Fibroblast of villous mesenchyme (primary cell): ENCODE data around the gene TWSG1. TPM values are rescaled to one million over a fixed set of nuclear protein-coding genes. Genes with fewer than 3 reads are reported as not detected.

Source experiments
- DNase-seq: peaks from one replicate; pipeline ENCODE4 v3.0.0-alpha.2; 2010; ENCODE audit warnings: low read depth
- H3K4me3 ChIP-seq: 2 replicates; pipeline ENCODE4 v1.5.1; 2011; ENCODE audit warnings: low read depth, mild to moderate bottlenecking, low read length
- total RNA-seq: library from RNA; depleted of rRNA; stranded (reverse); fragments of >200 nt; gene quantifications from 2 replicates; pipeline ENCODE4 v1.2.3, GENCODE V29; 2012
- TF ChIP-seq, protein P1 (sequence below): IDR thresholded peaks from 2 replicates; pipeline ENCODE4 v1.5.1; 2012; ENCODE audit warnings: low read depth, mild to moderate bottlenecking, low read length; ENCODE audit not compliant: insufficient read depth

The TWSG1 gene
- total RNA-seq, 1 donor = 181 TPM

GRCh38 chr18:9296233-9297006 lies 38.2 kb upstream of the TWSG1 start:
- DNase-seq = no peak
- no peak overlapping the region for H3K4me3 ChIP-seq
- TF ChIP-seq, protein P1, sequence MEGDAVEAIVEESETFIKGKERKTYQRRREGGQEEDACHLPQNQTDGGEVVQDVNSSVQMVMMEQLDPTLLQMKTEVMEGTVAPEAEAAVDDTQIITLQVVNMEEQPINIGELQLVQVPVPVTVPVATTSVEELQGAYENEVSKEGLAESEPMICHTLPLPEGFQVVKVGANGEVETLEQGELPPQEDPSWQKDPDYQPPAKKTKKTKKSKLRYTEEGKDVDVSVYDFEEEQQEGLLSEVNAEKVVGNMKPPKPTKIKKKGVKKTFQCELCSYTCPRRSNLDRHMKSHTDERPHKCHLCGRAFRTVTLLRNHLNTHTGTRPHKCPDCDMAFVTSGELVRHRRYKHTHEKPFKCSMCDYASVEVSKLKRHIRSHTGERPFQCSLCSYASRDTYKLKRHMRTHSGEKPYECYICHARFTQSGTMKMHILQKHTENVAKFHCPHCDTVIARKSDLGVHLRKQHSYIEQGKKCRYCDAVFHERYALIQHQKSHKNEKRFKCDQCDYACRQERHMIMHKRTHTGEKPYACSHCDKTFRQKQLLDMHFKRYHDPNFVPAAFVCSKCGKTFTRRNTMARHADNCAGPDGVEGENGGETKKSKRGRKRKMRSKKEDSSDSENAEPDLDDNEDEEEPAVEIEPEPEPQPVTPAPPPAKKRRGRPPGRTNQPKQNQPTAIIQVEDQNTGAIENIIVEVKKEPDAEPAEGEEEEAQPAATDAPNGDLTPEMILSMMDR = no peak

GRCh38 chr18:9297007-9297393 lies 37.6 kb upstream of the TWSG1 start:
- DNase-seq = no peak
- H3K4me3 ChIP-seq = no peak overlapping the region
- TF ChIP-seq, protein P1 = no peak

DNA sequence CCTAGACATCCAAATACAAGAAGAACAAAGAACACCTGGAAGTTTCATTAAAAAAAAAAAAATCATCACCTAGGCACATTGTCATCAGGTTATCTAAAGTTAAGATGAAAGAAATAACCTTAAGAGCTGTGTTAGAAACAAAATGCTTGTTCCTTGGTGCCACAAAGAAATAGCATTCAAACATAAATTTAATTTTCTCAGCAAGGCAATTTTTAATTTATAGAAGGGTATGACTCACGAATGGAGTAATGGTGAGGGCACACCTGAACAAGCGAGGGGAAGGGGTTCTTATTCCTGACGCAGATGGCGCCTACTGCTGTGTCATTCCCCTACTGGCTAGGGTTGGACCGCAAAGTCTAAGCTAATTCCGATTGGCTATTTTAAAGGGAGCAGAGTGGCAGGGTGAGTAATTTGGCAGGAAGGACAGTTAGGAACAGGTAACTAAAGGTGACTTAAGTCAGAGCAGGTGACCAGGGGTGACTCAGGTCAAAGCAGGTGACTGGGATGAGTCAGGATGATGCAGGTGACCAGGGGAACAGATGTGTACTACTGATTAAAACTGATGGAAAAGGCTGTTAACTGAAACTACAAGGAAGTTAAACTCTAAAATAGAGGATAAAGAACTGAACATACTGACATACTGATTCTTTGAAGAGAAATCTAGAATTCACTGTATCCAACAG lies 30.0 kb upstream of the TWSG1 start:
- H3K4me3 ChIP-seq = no peak overlapping the region
- TF ChIP-seq, protein P1 = no peak
- DNase-seq = no peak

DNA sequence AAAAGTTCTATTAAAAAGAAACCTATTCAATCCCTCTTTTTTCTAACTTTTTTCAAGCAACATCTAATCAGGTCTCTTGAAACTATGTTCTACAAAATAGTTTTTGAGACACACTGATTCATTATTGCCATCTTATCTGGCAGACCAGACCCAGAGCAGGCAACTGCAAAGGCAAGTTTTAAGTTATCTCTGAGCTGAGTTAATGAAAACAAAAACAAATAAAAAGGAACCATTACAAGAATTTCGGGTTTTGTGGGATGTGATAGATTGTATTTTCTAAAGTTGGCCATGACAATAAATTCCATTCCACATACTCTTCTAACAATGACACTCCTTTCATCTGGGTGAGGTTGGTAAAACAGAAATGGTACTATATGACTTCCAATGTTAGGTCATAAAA lies 15.2 kb upstream of the TWSG1 start:
- TF ChIP-seq, protein P1 = no peak
- no peak overlapping the region for H3K4me3 ChIP-seq
- DNase-seq = no peak

GRCh38 chr18:9321017-9321452 lies 13.5 kb upstream of the TWSG1 start:
- TF ChIP-seq, protein P1 = no peak
- no peak overlapping the region for H3K4me3 ChIP-seq
- peak; percentile 95 for DNase-seq

- peak; percentile 61 for DNase-seq
- H3K4me3 ChIP-seq = no peak overlapping the region
- TF ChIP-seq, protein P1 = no peak
Observed at GRCh38 chr18:9321736-9322135, 12.8 kb upstream of the TWSG1 start.
